K562 (cell line): Measurements from ENCODE around the gene DHDH. TPM values are rescaled to one million over a fixed set of nuclear protein-coding genes. Genes with fewer than 3 reads are reported as not detected.
"Not testable (repeated sequence)": the region's sequence is repeated elsewhere in the genome, so short reads cannot be mapped to it uniquely, and the experiment has no call there.

ENCODE experiments used
- ATAC-seq: fragments of 200-7000 bp; cut with Tn5 transposase; 3 replicates; pipeline ENCODE4 v1.9.1; 2020; ENCODE audit warnings: moderate library complexity
- BruUV-seq: library from RNA; stranded (reverse); fragments of 400-500 nt; replicated peaks from 2 replicates; lab custom pipeline; 2021; lab: Mats Ljungman, UMichigan
- CTCF ChIA-PET: fragments of 300-600 bp; formaldehyde crosslinking; extraction: SDS; loops from one replicate; lab custom pipeline; 2021; ENCODE audit warnings: low intra/inter-chr PET ratio; lab: Yijun Ruan, JAX
- POLR2A ChIA-PET: fragments of 300-600, 350-650 bp; sonication (Branson Sonifier 250); formaldehyde crosslinking; extraction: SDS; loops from one replicate; lab custom pipeline; 2021; ENCODE audit warnings: antibody characterized with exemption, inconsistent platforms; lab: Yijun Ruan, JAX
- DNase-seq, 4 experiments: peaks; one replicate each; pipeline versions ENCODE4 v3.0.0 to v3.0.0-alpha.2; 2011 to 2018; ENCODE audit warnings: low spot score in 3 of 4, mixed read lengths in 3 of 4; ENCODE audit errors: extremely low read depth in 1 of 4
- FAIRE-seq: peaks from 2 replicates; lab custom pipeline; 2011; peaks lifted over from hg19 to GRCh38; lab: Jason Lieb, UNC
- H2AFZ ChIP-seq: 2 replicates; pipeline ENCODE4 v1.6.0; 2011; ENCODE audit warnings: low read depth, low read length, control low read depth, inconsistent platforms
- H3K27ac ChIP-seq: fragments of 200-600 bp; 3 replicates; pipeline ENCODE4 v1.8.0; 2011; ENCODE audit warnings: low read depth, mild to moderate bottlenecking, control low read depth, inconsistent platforms, low read length, moderate library complexity, mixed read lengths; ENCODE audit errors: extremely low read depth
- H3K27me3 ChIP-seq, 2 experiments: fragments of 300-600 bp in 1 of 2; 2 replicates in 1 of 2; 3 replicates in 1 of 2; pipeline versions ENCODE4 v1.6.0 to v1.8.0; 2011; ENCODE audit warnings: inconsistent platforms in 2 of 2, low read length in 2 of 2, mild to moderate bottlenecking in 1 of 2, mixed read lengths in 1 of 2, moderate library complexity in 1 of 2; ENCODE audit not compliant: control insufficient read depth in 2 of 2, insufficient read depth in 2 of 2
- H3K36me3 ChIP-seq: fragments of 300-600 bp; 3 replicates; pipeline ENCODE4 v1.8.0; 2011; ENCODE audit warnings: mild to moderate bottlenecking, low read length, inconsistent platforms; ENCODE audit not compliant: control insufficient read depth, insufficient read depth
- H3K4me1 ChIP-seq, 2 experiments: fragments of 200-600 bp in 1 of 2; replicated peaks in 1 of 2; 2 replicates in 1 of 2; 3 replicates in 1 of 2; pipeline versions ENCODE4 v1.5.1 to v1.8.0; 2011; ENCODE audit warnings: inconsistent platforms in 2 of 2, low read length in 2 of 2, mild to moderate bottlenecking in 1 of 2, mixed read lengths in 1 of 2, moderate library complexity in 1 of 2; ENCODE audit not compliant: control insufficient read depth in 2 of 2, insufficient read depth in 2 of 2
- H3K4me2 ChIP-seq: 2 replicates; pipeline ENCODE4 v1.6.1; 2011; ENCODE audit warnings: low read length, control low read depth, inconsistent platforms, mixed read lengths; ENCODE audit not compliant: insufficient read depth
- H3K4me3 ChIP-seq: fragments of 200-600 bp; sonication (generic), shearing (Covaris generic); 2 replicates; pipeline ENCODE4 v1.5.1; 2016; ENCODE audit warnings: control low read depth, inconsistent platforms
- H3K79me2 ChIP-seq: fragments of 200-600 bp; 3 replicates; pipeline ENCODE4 v1.8.0; 2011; ENCODE audit warnings: low read length, inconsistent platforms; ENCODE audit not compliant: control insufficient read depth, insufficient read depth
- H3K9ac ChIP-seq, 2 experiments: 2 replicates each; pipeline versions ENCODE4 v1.6.0 to v1.6.1; 2011; ENCODE audit warnings: low read depth in 2 of 2, low read length in 2 of 2, control low read depth in 1 of 2, inconsistent platforms in 1 of 2, mild to moderate bottlenecking in 1 of 2, mixed read lengths in 1 of 2; ENCODE audit not compliant: insufficient read depth in 1 of 2
- H3K9me1 ChIP-seq: one replicate; pipeline ENCODE4 v1.6.0; 2011; ENCODE audit warnings: inconsistent platforms, mild to moderate bottlenecking, low read length, moderate library complexity; ENCODE audit not compliant: control insufficient read depth, insufficient read depth
- H3K9me3 ChIP-seq: replicated peaks from 2 replicates; pipeline ENCODE4 v1.5.1; 2011; ENCODE audit warnings: low read depth, low read length, inconsistent platforms; ENCODE audit not compliant: control insufficient read depth, insufficient read depth
- H4K20me1 ChIP-seq: replicated peaks from 2 replicates; pipeline ENCODE4 v1.6.1; 2011; ENCODE audit warnings: low read length, inconsistent platforms, mixed read lengths; ENCODE audit not compliant: control insufficient read depth, insufficient read depth
- ARNT ChIP-seq, 2 experiments: fragments of 450-650 bp; IDR thresholded peaks; 2 replicates each; pipeline ENCODE4 v1.6.1; 2016; ENCODE audit warnings: mild to moderate bottlenecking in 1 of 2
- HOXB6 ChIP-seq: fragments of 250-450 bp; sonication (Bioruptor Pico); IDR thresholded peaks from 2 replicates; pipeline ENCODE4 v1.5.1; 2022; ENCODE audit warnings: mild to moderate bottlenecking, borderline replicate concordance
- L3MBTL2 ChIP-seq: fragments of 450-650 bp; IDR thresholded peaks from 2 replicates; pipeline ENCODE4 v1.6.1; 2016; ENCODE audit warnings: mild to moderate bottlenecking, moderate library complexity
- NFYB ChIP-seq: IDR thresholded peaks from 2 replicates; pipeline ENCODE4 v1.6.1; 2011; ENCODE audit warnings: mild to moderate bottlenecking, moderate library complexity; ENCODE audit not compliant: insufficient read length; ENCODE audit errors: extremely low read depth
- TSHZ1 ChIP-seq: fragments of 250-450 bp; sonication (Bioruptor Pico); IDR thresholded peaks from 2 replicates; pipeline ENCODE4 v1.4.0; 2020; ENCODE audit warnings: mild to moderate bottlenecking, moderate library complexity
- WGBS: fragments of 100-300 bp; shearing (Covaris generic); methylation state at CpG from one replicate; pipeline ENCODE4 v1.1.6; 2016; ENCODE audit warnings: low coverage, mixed read lengths; ENCODE audit not compliant: insufficient coverage; ENCODE audit errors: missing lambda C conversion rate; 5-methylcytosine and 5-hydroxymethylcytosine counted together
- in situ Hi-C: fragments of 300-500 bp; cut with MboI; formaldehyde crosslinking; loops from 4 replicates; pipeline ENCODE4 v1.15.0; 2018; ENCODE audit warnings: inconsistent platforms, mixed read lengths
- intact Hi-C: fragments of 100-400 bp; cut with micrococcal nuclease; formaldehyde crosslinking; loops from 2 replicates; pipeline ENCODE4 v1.14.2; 2022
- polyA plus RNA-seq, 8 experiments: library from polyadenylated mRNA; depleted of rRNA in 4 of 8; stranded (reverse) in 5 of 8; unstranded in 3 of 8; fragments of >200 nt; fragmentation: Nextera tagmentation in 2 of 8; fragmentation: Illumina TruSeq in 1 of 8; extraction: Ambion mirVana in 2 of 8; extraction: Trizol in 1 of 8; gene quantifications; 2 replicates each; pipeline versions ENCODE4 v1.2.1 to v1.2.3, GENCODE V29; 2011 to 2014; ENCODE audit warnings: inconsistent platforms in 1 of 8, missing spikeins in 1 of 8
- total RNA-seq, 7 experiments: library from RNA; depleted of rRNA in 6 of 7; stranded (reverse); fragments of >200 nt in 6 of 7; fragmentation: Illumina TruSeq in 2 of 7; extraction: Trizol in 2 of 7; gene quantifications; 2 replicates each; pipeline versions ENCODE4 v1.2.1 to v1.2.3, GENCODE V29; 2011 to 2021; ENCODE audit warnings: low replicate concordance in 1 of 7

DHDH gene
- total and polyA plus RNA-seq, 9 of the 15 experiments (the other 6 are each of a cell fraction or from before 2014, with no cell fraction given): 0.37 to 1.9 (median 0.87) TPM

GRCh38 chr19:48926909-48927308 lies 6.6 kb upstream of the DHDH start (continued):
- TF ChIP-seq TSHZ1: no peak
- TF ChIP-seq NFYB: no peak
- no peak for TF ChIP-seq HOXB6
- TF ChIP-seq L3MBTL2: peak; percentile 16; the same call in 1 of the 2 replicates
- peak in 1 of 2 experiments; percentile 57; a peak in 1 of 4 replicates for TF ChIP-seq ARNT (IDR thresholded peaks at IDR 0.05)
- TF ChIP-seq, all 486 proteins: peak for 29

GRCh38 chr19:48927692-48928091 lies 5.8 kb upstream of the DHDH start:
- WGBS: 83% methylated on average over 15 of the region's 17 CpGs
- H3K27ac ChIP-seq, CTCF ChIA-PET, H3K79me2 ChIP-seq, in situ Hi-C loops, H2AFZ ChIP-seq, ATAC-seq, H3K9ac ChIP-seq, H3K4me3 ChIP-seq, H3K27me3 ChIP-seq, BruUV-seq, H3K4me2 ChIP-seq, H3K9me3 ChIP-seq, intact Hi-C loops, H3K9me1 ChIP-seq, DNase-seq, FAIRE-seq, H4K20me1 ChIP-seq: not testable (repeated sequence)
- POLR2A ChIA-PET: interaction anchor here (0.7 to 1.4 kb wide), 6 partner anchors 9 to 137 kb away, joined by 3 to 6 read pairs (median 3); no protein-coding TSS in a partner anchor
- H3K4me1 ChIP-seq: peaks cover 6 to 15% of the 10 kb centered on the region in 2 experiments; a peak in 3 of 5 replicates
- peaks cover 11% of the 10 kb centered on the region; the same call in 1 of the 3 replicates for H3K36me3 ChIP-seq
